Coronary artery (tissue), 2 donors: ENCODE data around the gene TRAPPC4.
"Not testable (repeated sequence)": the region's sequence is repeated elsewhere in the genome, so short reads cannot be mapped to it uniquely, and the experiment has no call there.

Experiments used
- DNase-seq: peaks from one replicate; pipeline ENCODE4 v3.0.0-alpha.2; 2017; ENCODE audit warnings: low spot score
- H3K27ac ChIP-seq, 2 donors: fragments of 200-600 bp; sonication (generic); one replicate each; pipeline ENCODE4 v1.5.1; 2016 to 2019
- H3K4me3 ChIP-seq: fragments of 200-600 bp; sonication (generic); 2 replicates; pipeline ENCODE4 v1.5.1; 2016; ENCODE audit warnings: mild to moderate bottlenecking, moderate library complexity
- TF ChIP-seq, protein P1 (sequence below): fragments of 200-600 bp; sonication (generic); IDR thresholded peaks from one replicate; pipeline ENCODE4 v1.5.1; 2019; ENCODE audit warnings: antibody characterized with exemption

Gene TRAPPC4

DNA sequence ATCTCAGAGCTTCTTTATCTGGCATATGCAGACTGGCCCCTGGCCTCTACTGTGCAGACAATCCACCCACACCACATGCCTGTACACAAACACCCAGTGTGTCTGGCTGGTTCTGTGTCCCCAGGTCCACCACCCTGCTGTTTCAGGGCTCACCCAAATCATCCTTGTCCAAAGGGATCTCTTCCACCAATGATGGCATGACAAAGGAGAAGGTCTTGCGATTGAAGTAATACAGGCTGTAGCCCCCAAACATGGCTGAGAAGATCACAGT is 10.4 kb downstream of the TRAPPC4 start:
- DNase-seq: no peak
- Histone ChIP-seq H3K4me3 (no peak overlapping the region), H3K27ac (peak overlapping the region in 1 of 2 donors; percentile 85)
- TF ChIP-seq, protein P1, sequence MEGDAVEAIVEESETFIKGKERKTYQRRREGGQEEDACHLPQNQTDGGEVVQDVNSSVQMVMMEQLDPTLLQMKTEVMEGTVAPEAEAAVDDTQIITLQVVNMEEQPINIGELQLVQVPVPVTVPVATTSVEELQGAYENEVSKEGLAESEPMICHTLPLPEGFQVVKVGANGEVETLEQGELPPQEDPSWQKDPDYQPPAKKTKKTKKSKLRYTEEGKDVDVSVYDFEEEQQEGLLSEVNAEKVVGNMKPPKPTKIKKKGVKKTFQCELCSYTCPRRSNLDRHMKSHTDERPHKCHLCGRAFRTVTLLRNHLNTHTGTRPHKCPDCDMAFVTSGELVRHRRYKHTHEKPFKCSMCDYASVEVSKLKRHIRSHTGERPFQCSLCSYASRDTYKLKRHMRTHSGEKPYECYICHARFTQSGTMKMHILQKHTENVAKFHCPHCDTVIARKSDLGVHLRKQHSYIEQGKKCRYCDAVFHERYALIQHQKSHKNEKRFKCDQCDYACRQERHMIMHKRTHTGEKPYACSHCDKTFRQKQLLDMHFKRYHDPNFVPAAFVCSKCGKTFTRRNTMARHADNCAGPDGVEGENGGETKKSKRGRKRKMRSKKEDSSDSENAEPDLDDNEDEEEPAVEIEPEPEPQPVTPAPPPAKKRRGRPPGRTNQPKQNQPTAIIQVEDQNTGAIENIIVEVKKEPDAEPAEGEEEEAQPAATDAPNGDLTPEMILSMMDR: no peak

DNA sequence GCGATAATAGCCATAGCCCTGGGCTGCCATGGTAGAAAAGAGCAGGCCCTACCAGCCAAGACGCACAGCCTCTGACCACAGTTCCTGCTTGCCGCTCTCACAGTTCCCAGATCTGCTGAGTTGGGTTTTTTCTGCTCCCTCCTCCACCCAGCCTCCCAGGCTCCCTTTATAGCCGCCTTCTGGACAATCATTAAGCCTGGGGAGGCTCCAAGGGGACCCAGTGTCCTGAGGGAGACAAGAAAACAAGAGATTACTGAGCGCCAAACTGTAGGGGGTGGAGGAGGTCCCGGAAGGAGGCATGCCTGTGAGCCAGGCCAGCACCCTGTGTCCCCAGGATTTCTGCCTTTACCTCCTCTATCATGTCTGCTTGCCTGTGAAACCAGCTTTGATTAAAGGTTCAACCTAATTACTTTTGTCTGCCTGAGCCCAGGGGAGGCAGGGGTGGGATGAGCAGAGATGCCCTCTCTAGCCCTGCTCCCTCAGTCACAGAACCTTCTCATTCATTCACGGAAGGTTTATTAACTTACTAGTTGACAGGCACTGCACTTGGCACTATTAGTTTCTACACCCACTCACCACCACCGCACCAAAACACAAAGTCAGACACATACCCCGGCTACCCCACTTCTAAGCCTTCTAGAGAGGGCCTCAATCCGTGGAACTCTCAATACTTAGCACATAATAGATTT is 10.9 kb downstream of the TRAPPC4 start:
- TF ChIP-seq, protein P1: no peak
- peak overlapping the region; percentile 88 for H3K4me3 ChIP-seq
- peak overlapping the region in 1 of 2 donors; percentile 85 for H3K27ac ChIP-seq
- no peak for DNase-seq

DNA sequence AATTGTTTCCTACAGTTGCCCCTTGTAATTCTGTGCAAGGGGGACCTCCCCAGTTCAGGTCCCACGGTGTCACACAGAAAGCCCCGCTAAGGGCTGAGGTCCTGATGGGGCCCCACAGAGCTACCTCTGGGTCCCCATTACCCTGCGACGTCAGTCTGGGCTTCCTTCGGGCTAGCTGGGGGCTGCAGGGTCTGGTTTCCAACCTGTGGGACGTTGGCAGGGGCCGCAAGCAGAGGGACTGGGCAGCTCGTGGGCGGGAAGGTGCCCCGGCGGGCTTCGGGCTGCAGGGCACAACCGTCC is 11.4 kb downstream of the TRAPPC4 start:
- H3K27ac ChIP-seq: peak overlapping the region; percentile 49 to 85
- peak overlapping the region; percentile 88 for H3K4me3 ChIP-seq
- TF ChIP-seq, protein P1: no peak
- DNase-seq: no peak

DNA sequence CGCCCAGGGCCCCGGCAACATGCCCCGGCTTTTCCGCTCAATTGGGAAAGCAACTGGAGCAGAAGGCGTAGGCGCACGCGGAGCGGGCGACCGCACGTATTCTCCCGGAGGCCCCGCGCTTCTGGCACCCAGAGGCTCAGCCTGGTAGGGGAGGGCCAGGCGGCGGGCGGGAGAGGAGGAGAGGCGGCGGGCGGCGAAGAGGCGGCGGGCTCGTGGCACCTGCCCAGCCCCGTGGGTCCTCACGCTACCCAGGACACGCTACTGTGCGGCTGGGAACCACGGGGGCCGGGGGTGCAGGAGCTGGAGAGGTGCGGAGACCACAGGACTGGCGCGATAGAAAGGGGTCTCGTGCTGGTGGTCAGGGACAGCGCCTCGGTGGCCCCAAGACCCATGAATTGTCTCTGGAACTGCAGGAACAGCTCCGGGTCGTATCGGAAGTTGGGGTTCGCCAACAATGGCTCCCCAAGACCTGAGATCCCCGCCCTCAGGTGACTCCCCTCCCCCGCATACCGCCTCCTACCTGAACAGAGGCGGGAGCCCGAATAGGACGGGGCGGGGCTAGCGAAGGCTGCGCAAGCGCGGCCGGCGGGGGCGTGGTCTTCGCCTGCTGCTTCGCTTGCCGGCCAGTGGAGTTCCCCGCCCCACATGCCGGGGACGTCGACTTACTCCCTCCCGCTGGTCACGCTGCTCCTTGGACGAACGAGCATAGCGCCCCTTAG is 11.9 kb downstream of the TRAPPC4 start, which contains the start of gene SLC37A4:
TSS of gene SLC37A4 (minus strand) at position 549 of the 719 bp plus-strand sequence.
- DNase-seq: peak; percentile 97
- TF ChIP-seq, protein P1: peak; percentile 82
- H3K27ac ChIP-seq: peak within 1 kb of the TSS; percentile 49 to 85
- peak within 1 kb of the TSS; percentile 88 for H3K4me3 ChIP-seq

DNA sequence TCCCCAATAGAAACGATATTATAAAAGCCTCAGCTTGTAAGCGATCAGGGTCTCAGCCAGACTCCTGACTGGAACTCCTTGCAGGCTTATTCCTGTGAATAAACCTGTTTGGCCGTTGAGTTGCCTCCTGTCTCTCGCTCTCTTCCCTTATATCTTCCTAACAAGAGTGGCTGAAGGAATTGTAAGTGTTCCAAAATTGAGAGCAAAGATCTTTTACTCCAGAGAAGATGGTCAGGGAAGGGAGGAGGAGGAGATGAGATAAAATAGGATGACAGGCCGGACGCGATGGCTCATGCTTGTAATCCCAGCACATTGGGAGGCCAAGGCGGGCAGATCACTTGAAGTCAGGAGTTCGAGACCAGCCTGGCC is 13.3 kb downstream of the TRAPPC4 start:
- TF ChIP-seq, protein P1: no peak
- DNase-seq: no peak
- no peak overlapping the region for H3K4me3 ChIP-seq
- no peak overlapping the region for H3K27ac ChIP-seq

DNA sequence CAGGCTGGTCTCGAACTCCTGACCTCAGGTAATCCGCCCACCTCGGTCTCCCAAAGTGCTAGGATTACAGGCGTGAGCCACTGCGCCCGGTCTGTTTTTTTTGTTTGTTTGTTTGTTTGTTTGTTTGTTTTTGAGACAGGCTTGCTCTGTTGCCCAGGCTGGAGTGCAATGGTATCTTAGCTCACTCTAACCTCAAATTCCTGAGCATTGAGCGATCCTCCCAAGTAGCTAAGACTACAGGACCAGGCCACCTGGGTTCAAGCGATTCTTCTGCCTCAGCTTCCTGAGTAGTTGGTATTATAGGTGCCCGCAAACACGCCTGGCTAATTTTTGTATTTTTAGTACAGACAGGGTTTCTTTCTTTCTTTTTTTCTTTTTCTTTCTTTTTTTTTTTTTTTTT is 14.9 kb downstream of the TRAPPC4 start:
- H3K27ac ChIP-seq, DNase-seq, H3K4me3 ChIP-seq: not testable (repeated sequence)

DNA sequence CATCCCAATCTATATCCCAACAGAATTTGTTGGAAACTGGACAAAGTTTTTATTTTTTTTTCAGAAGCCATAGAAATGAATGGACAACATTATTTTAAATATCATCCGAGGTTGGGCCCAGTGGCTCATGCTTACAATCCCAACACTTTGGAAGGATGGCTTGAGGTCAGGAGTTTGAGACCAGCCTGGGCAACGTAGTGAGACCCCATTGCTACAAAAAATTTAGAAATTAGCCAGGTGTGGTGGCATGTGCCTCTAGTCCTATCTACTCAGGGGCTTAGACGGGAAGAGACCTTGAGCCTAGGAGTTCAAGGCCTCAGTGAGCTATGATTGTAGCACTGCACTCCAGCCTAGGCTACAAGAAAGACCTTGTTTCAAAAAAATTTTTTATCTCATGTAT is 16.2 kb downstream of the TRAPPC4 start:
- no peak for DNase-seq
- Histone ChIP-seq H3K4me3 (no peak overlapping the region), H3K27ac (no peak overlapping the region)
- TF ChIP-seq, protein P1: no peak
